Glomerular endothelial cell (primary cell): Measurements from ENCODE around the gene NFX1. TPM values are rescaled to one million over a fixed set of nuclear protein-coding genes. Genes with fewer than 3 reads are reported as not detected.

ENCODE experiments used
- DNase-seq: peaks from one replicate; pipeline ENCODE4 v3.0.0-alpha.2; 2011; ENCODE audit warnings: low read depth, low spot score; ENCODE audit errors: extremely low read depth
- total RNA-seq: library from RNA; depleted of rRNA; stranded (reverse); fragments of >200 nt; gene quantifications from 2 replicates; pipeline ENCODE4 v1.2.3, GENCODE V29; 2015

Gene NFX1
- total RNA-seq = 19.2 and 24.0 TPM in 2 replicates

- peak; percentile 81 for DNase-seq
These were observed at the start of gene NFX1 for GRCh38 chr9:33290247-33291030. TSS of gene NFX1 (plus strand) at chr9:33290516. CDS start at chr9:33290573, 57 bp downstream.

DNA sequence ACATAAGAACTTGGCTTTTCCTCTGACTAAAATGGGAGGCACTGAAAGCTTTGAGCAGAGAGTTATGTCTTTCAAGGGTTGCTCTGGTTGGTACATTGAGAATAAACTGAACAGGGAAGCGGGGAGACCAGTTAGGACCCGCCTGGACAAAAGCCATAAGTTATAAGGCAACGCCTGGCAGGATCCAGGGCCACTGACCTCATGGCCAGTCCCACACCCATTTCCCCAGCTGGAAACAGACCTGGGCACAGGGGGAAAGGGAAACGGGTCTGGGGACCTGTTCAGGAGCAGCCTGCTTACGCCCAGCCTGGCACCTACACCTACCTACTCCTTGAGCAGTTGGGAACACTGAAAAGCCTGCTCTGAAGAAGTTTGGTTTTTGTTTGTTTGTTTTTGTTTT lies 49.0 kb upstream of the NFX1 start:
- no peak for DNase-seq

DNA sequence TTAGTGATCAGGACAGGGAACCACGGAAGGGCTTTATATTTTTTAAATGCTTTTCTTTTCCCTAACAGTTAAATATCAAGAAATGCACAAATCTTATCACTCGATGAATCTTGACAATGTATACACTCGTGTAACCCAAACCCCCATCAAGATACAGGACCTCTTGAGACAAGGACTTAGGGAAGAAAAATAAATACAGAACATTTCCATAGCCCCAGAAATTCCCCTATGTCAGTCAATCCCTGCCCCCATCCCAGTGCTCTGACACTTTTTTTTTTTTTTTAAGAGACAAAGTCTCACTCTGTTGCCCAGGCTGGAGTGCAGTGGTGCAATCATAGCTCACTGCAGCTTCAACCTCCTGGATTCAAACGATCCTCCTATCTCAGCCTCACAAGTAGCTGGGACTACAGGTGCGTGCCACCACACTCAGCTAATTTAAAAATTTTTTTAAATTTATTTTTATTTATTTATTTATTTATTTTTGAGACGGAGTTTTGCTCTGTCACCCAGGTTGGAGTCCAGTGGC lies 47.6 kb upstream of the NFX1 start:
- DNase-seq = no peak

DNA sequence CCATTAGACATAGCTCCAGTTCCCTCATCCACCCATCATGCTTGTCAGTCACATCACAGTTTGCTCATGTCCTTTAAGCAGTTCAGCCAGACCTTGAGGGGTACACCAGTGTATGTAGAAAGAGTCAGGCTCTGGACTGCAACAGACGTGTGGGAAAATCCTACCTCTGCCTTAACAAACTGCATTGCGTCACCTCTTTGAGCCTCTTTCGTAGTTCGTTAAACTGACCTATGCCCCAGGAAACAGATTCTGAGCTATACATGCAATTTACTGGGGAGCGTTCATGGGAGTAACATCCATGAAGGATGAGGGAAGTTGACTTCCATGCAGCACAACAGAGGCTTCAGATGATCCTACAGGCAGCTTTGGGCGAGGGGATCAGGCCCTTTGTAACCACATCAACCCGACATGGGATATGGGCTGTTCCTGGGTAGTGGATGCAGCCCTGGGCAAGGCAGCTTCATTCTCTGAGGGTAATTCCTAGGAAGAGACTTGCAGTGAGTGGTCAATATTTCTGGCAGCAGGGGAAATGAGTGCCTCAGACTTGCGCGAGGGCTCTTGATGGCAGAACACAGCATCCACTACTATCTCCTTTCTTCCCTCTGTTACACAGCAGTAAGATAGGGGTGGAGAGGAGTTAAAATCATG lies 46.1 kb upstream of the NFX1 start:
- DNase-seq = no peak

DNA sequence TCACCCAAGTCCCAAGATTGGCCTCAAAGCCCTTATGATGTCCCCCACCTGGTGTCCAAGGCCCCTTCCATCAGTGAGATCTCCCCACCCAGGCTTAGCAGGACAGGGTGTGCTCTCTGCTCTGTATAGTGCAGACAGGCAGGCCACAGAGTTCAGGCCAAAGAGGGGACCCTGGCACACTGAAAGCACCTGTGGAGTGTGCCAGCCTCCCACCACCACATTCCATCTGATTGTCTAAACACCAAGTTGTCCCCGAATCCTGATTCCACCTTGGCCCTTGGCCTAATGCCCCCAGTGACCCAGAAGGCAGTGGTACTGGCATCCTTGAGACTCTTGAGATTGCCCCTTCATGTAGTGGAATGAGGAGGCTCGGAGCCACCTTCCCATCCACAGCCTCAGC lies 45.0 kb upstream of the NFX1 start:
- no peak for DNase-seq

DNA sequence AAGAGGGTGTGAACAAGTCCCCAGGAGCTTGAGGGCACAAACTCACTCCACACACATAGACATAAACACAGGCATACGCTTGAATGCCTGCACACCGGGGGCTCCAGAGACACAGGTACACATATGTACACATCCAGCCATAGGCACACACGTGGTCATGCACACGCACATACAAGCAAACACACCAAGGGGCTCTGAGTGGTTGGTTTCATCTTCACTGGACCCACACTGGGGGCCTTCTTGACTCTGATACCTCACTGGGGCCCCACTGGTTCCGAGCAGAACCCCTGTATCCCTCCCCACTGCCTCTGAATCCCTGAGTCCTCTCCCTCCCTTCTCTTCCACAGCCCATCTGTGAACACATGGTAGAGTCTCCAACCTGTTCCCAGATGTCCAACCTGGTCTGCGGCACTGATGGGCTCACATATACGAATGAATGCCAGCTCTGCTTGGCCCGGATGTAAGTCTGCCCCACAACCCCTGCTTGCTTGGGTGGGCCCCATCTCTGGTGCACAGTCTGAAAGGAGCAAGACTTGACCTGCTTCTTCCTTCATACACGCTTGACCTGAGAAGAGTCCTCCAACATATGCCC lies 44.0 kb upstream of the NFX1 start:
- no peak for DNase-seq

DNA sequence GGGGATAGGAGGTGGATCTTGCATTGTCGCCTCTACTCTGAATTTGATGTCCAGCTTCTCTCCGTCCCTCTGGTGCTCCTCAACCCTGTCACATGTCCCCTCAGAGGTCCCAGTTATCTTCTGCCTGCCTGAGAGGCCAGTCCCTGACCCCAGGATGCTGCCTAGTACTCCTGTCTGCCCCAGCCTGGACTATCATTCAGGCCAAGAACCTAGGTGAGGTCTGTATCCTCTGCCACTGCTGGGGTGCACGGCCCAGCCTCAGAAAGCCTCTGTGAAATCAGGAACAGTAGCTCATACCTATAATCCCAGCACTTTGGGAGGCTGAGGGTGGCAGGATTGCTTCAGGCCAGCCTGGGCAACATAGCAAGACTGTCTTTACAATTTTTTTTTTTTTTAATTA lies 41.7 kb upstream of the NFX1 start:
- DNase-seq = no peak

DNA sequence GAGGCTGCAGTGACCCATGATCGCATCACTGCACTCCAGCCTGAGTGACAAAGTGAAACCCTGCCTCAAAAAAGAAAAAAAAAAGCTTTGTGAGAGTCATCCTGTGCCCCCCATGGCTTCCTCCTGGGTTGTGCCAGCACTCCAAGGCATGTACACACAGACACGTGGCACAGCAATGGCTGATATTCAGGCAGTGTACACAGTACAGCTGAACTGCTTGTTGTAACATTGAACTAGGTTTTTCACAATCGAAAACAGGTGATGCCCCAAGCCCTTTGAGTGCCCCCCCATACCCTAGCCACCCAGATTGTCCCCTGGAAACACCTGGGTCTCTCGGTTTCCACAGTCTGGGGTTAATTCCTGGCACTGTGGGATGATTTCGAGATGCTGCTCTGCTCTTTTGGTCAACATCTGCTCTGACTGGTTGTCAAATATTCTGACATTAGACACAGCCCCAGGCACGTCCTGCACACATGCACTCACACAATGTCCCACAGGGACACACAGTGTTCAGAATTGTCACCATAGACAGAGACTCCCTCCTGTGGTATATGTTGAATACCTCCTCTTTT lies 41.1 kb upstream of the NFX1 start:
- DNase-seq = no peak

- no peak for DNase-seq
These were observed 40.3 kb upstream of the NFX1 start for GRCh38 chr9:33249983-33250382.

GRCh38 chr9:33250458-33250995 lies 39.8 kb upstream of the NFX1 start:
- no peak for DNase-seq

- no peak for DNase-seq
These were observed 36.1 kb upstream of the NFX1 start for GRCh38 chr9:33254211-33254610.

- DNase-seq = no peak
These were observed 35.3 kb upstream of the NFX1 start for GRCh38 chr9:33255014-33255413.

GRCh38 chr9:33255471-33255870 lies 34.8 kb upstream of the NFX1 start:
- no peak for DNase-seq

DNA sequence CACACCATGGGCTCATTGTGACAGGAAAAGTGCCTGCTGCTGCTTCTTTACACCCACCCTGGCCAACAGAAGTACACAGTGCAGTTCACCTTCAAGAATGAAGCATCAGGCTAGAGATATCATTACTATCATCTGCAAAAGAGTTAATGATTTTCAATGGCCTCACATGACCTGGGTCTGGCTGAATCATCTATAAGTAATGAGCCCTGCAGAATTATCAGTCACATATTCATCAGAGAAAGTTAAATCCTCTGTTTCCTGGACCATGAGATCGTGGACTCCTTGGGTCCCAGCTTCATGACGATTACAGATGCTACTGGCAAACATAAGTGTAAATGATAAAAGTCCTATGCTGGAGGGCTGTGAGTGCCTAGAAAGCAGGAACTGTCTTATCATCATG lies 34.1 kb upstream of the NFX1 start:
- DNase-seq = no peak

DNA sequence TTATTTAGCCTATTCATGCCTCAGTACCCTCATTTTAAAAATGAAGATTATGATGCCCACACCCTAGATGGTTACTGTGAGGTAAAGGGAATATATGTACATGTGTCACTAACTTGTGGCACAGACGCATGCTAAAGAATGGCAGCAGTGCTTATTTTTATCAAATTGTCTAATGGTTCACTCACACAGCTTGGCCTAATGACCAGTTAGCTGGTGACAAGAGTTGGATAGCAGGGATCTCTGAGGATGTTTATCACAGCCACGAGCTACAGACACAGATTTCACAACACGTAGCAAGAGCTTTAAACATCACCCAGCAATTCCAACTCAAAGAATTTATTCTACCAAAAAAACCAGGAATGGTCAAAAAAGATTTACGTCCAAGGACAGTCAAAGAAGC lies 33.0 kb upstream of the NFX1 start:
- no peak for DNase-seq

- DNase-seq = no peak
These were observed 29.9 kb upstream of the NFX1 start for GRCh38 chr9:33260372-33260771.

DNA sequence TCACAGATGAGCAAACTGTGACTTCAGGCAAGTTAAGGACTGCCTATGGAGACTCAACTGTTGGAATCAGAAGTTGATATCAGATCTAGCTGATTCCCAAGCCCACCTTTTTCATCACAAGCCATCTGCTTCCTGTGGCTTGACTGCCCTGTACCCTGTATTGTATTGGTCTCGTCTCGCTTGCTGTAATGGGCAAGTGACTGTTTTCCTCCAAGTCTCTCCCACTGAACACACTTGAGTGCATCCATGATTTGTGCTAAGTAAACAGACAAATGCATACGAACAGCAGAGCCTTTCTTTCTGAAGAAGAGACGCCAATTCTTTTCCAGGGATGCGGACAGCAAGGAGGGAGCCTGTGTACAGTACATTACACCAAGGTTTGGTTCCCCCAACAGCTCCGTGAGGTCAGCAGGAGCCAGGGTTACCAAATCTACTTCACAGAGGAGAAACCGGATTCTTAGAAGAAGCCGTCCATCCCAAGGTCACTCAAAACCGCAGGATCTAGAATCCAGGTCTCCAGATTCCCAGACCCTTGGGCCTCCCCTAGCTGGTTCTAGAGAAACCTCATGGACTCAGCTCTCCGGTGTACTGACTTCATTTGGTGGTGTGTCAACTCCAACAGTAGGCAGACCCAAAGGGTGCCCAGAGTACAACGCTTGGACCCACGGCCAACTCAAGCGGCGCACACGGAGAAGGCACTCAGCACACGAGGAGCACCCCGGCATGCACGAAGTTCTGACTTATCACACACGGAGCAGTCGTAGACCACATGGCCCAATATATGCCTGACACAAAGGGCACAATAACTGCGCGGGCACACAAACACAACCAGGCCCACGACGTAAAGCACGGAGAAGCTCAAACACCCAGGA lies 26.9 kb upstream of the NFX1 start:
- DNase-seq = no peak

GRCh38 chr9:33264003-33264472 lies 26.3 kb upstream of the NFX1 start:
- no peak for DNase-seq

GRCh38 chr9:33264473-33265177 lies 25.7 kb upstream of the NFX1 start, which contains the start of the genes BAG1 and CHMP5:
TSS of gene BAG1 (minus strand) at chr9:33264708.
TSS of gene CHMP5 (plus strand) at chr9:33265049. CDS start at chr9:33265079, 30 bp downstream.
- peak; percentile 93 for DNase-seq
